GM06990 (cell line): ENCODE data around the gene RTN4RL2.

ENCODE experiments used
- DNase-seq: peaks from one replicate; pipeline ENCODE4 v3.0.0-alpha.2; 2011; ENCODE audit not compliant: insufficient read length; ENCODE audit errors: extremely low read depth
- H3K27me3 ChIP-seq: replicated peaks from 2 replicates; pipeline ENCODE4 v1.6.0; 2011; ENCODE audit warnings: low read length; ENCODE audit not compliant: control insufficient read depth, insufficient read depth
- H3K36me3 ChIP-seq: 2 replicates; pipeline ENCODE4 v1.5.1; 2011; ENCODE audit warnings: low read length; ENCODE audit not compliant: control insufficient read depth, insufficient read depth
- H3K4me3 ChIP-seq: replicated peaks from 2 replicates; pipeline ENCODE4 v1.5.1; 2011; ENCODE audit warnings: low read depth, mild to moderate bottlenecking, control low read depth, low read length
- TF ChIP-seq, protein P1 (sequence below): IDR thresholded peaks from 2 replicates; pipeline ENCODE4 v1.5.1; 2011; ENCODE audit warnings: low read length, control low read depth, mild to moderate bottlenecking, inconsistent platforms; ENCODE audit not compliant: insufficient read depth, poor library complexity, severe bottlenecking

The RTN4RL2 gene

DNA sequence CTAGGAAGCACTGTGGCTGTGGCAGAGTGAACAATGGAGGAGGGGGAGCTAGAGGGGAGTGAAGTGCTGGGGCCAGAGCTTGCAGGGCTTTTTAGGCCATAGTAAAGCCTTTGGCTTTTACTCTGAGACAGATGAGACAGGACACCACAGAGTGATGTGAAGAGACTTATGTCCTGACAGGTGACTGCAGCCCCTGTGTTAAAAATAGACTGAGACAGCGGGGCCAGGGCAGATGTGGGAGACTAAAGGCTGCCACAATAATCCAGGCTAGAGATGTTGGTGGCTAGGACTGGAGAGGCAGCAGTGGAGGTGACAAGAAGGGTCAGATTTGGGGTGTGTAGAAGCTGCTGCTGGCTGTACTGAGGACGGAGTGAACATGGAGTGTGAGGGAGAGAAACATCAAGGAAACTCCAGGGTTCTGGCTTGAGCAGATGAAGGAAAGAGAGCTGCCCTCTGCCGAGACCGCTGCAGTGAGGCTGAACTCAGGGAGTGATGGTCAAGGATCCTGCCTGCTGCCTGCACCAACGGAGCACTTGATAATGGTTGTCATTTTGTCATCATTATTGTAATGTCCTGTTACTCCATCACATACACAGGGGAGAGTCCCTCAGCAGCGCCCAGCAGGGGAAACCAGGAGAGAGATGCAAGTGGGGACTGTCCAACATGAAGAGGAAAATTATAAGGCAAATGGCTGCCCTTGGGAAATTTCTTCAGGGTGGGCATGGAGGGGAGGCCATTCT lies 27.8 kb downstream of the RTN4RL2 start:
- TF ChIP-seq, protein P1, sequence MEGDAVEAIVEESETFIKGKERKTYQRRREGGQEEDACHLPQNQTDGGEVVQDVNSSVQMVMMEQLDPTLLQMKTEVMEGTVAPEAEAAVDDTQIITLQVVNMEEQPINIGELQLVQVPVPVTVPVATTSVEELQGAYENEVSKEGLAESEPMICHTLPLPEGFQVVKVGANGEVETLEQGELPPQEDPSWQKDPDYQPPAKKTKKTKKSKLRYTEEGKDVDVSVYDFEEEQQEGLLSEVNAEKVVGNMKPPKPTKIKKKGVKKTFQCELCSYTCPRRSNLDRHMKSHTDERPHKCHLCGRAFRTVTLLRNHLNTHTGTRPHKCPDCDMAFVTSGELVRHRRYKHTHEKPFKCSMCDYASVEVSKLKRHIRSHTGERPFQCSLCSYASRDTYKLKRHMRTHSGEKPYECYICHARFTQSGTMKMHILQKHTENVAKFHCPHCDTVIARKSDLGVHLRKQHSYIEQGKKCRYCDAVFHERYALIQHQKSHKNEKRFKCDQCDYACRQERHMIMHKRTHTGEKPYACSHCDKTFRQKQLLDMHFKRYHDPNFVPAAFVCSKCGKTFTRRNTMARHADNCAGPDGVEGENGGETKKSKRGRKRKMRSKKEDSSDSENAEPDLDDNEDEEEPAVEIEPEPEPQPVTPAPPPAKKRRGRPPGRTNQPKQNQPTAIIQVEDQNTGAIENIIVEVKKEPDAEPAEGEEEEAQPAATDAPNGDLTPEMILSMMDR = no peak
- H3K27me3 ChIP-seq = no peaks in the 10 kb centered on the region
- no peak for DNase-seq
- H3K4me3 ChIP-seq = no peak overlapping the region
- H3K36me3 ChIP-seq = peaks cover 4% of the 10 kb centered on the region

DNA sequence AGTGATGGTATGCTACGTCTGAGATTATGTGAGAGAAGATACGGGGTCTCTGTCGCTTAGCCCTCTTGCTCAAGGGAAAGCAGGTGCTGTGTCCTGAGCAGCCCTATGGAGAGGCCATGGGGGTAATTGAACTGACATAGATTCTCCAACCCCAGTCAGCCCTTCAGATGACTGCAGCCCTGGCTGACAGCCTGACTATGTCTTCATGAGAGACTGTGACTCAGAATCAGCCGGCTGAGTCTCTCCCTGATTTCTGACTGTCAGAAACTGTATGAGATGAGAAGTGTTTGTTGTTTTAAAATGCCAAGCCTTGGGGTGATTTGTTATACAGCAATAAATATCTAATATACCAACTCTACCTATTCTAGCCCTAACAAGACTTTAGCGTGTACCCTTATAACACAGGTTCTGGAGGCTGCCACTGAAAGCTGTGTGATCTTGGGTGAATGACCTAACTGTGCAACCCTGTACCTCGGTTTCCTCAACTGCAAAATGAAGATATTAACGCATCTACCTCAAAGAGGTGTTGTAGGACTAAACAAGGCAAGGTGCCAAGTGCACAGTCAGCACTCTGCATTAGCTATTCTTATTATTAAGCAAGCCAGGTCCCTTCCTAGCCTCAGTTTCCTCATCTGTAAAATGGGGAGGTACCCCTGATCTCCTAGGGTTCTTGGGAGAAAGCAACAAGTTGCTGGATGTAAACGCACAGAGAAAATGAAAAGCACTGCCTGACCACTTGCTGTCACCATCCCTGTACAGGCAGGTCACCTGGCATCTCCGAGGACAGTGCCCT lies 30.3 kb downstream of the RTN4RL2 start:
- Histone ChIP-seq H3K36me3 (peaks cover 4% of the 10 kb centered on the region), H3K27me3 (no peaks in the 10 kb centered on the region), H3K4me3 (no peak overlapping the region)
- DNase-seq = no peak
- TF ChIP-seq, protein P1 = no peak

- TF ChIP-seq, protein P1 = peak; percentile 84
- peaks cover 4% of the 10 kb centered on the region for H3K36me3 ChIP-seq
- DNase-seq = no peak
- no peaks in the 10 kb centered on the region for H3K27me3 ChIP-seq
- no peak overlapping the region for H3K4me3 ChIP-seq
Observed at GRCh38 chr11:57491371-57492061, 31.2 kb downstream of the RTN4RL2 start.

- DNase-seq = no peak
Observed at GRCh38 chr11:57493507-57494503, 33.5 kb downstream of the RTN4RL2 start.

More at GRCh38 chr11:57493507-57494503, 33.5 kb downstream of the RTN4RL2 start:
- TF ChIP-seq, protein P1 = peak; percentile 93
- H3K27me3 ChIP-seq = no peaks in the 10 kb centered on the region
- no peak overlapping the region for H3K4me3 ChIP-seq
- peaks cover 5% of the 10 kb centered on the region for H3K36me3 ChIP-seq
